Transverse colon (tissue), 4 donors: ENCODE results near the gene SLC25A4. TPM values are rescaled to one million over a fixed set of nuclear protein-coding genes. Genes with fewer than 3 reads are reported as not detected.
A peak's percentile ranks its signal among the peaks of the same experiment; 100 is the strongest.

ENCODE experiments used
- DNase-seq: peaks from one replicate; pipeline ENCODE4 v3.0.0-alpha.2; 2019
- H3K27ac ChIP-seq, 4 donors: fragments of 200-600 bp; sonication (generic); 2 replicates each; pipeline ENCODE4 v1.5.1; 2016 to 2018; ENCODE audit warnings: inconsistent platforms in 4 of 4
- H3K27me3 ChIP-seq: fragments of 200-600 bp; sonication (generic); 2 replicates; pipeline ENCODE4 v1.5.1; 2017; ENCODE audit warnings: inconsistent platforms
- H3K36me3 ChIP-seq, 4 donors: fragments of 200-600 bp; sonication (generic); 2 replicates each; pipeline ENCODE4 v1.5.1; 2017 to 2019; ENCODE audit warnings: inconsistent platforms in 4 of 4
- H3K4me1 ChIP-seq, 4 donors: fragments of 200-600 bp; sonication (generic); 2 replicates each; pipeline ENCODE4 v1.5.1; 2017 to 2020; ENCODE audit warnings: inconsistent platforms in 4 of 4
- H3K4me3 ChIP-seq, 4 donors: fragments of 200-600 bp; sonication (generic); 1 replicate in 1 of 4; 2 replicates in 3 of 4; pipeline versions ENCODE4 v1.5.1 to v1.6.1; 2017 to 2019; ENCODE audit warnings: inconsistent platforms in 4 of 4
- H3K9me3 ChIP-seq, 2 donors: fragments of 200-600 bp; sonication (generic); 2 replicates each; pipeline ENCODE4 v1.5.1; 2017 to 2019; ENCODE audit warnings: inconsistent platforms in 2 of 2
- CTCF ChIP-seq, 5 experiments: fragments of 200-600 bp in 3 of 5; fragments of 450-650 bp in 2 of 5; sonication (generic) in 3 of 5; IDR thresholded peaks; 1 replicate in 2 of 5; 2 replicates in 3 of 5; pipeline ENCODE4 v1.5.1; 2016 to 2017; ENCODE audit warnings: antibody characterized with exemption in 5 of 5, inconsistent platforms in 3 of 5, mild to moderate bottlenecking in 2 of 5, moderate library complexity in 1 of 5
- EP300 ChIP-seq: sonication (generic); formaldehyde crosslinking; IDR thresholded peaks from one replicate; pipeline ENCODE4 v1.6.1; 2017; ENCODE audit warnings: antibody characterized with exemption, low read depth
- POLR2A ChIP-seq: fragments of 450-650 bp; IDR thresholded peaks from one replicate; pipeline ENCODE4 v1.6.1; 2016; ENCODE audit warnings: antibody characterized with exemption, mild to moderate bottlenecking, moderate library complexity
- POLR2AphosphoS5 ChIP-seq, 3 donors: sonication (generic); formaldehyde crosslinking; IDR thresholded peaks; one replicate each; pipeline ENCODE4 v1.6.1; 2016; ENCODE audit warnings: antibody characterized with exemption in 3 of 3
- WGBS, 2 donors: methylation state at CpG; one replicate each; pipeline ENCODE4 v1.1.5; 2018; ENCODE audit warnings: low coverage in 1 of 2; 5-methylcytosine and 5-hydroxymethylcytosine counted together
- in situ Hi-C, 4 donors: fragments of 200-750 bp; cut with MboI; loops; one replicate each; pipeline versions ENCODE4 v1.15.0 to v1.15.1; 2017; ENCODE audit warnings: low sequenced_read_pairs in 3 of 4, low pct_ligation_motif_present in 1 of 4, low pct_unique_long_range_greater_than_20kb in 1 of 4
- intact Hi-C: fragments of 100-400 bp; cut with DNase I; formaldehyde crosslinking; loops from one replicate; pipeline ENCODE4 v1.15.1; 2023; ENCODE audit warnings: low total_unique reads
- total RNA-seq, 4 donors: library from RNA; depleted of rRNA; stranded (reverse); fragments of >200 nt; gene quantifications; one replicate each; pipeline ENCODE4 v1.1.0, GENCODE V29; 2016

Gene SLC25A4
- total RNA-seq, 4 donors from 2014 or later = 20.9 to 57.6 (median 25.8) TPM

- peaks cover 0 to 3% (median 0%) of the 10 kb centered on the region in 4 donors for H3K4me1 ChIP-seq
- TF ChIP-seq CTCF (IDR thresholded peaks at IDR 0.05) (no peak), POLR2AphosphoS5 (IDR thresholded peaks at IDR 0.05) (no peak), EP300 (no peak), POLR2A (no peak)
- no peaks in the 10 kb centered on the region for H3K36me3 ChIP-seq
- no peaks in the 10 kb centered on the region for H3K27me3 ChIP-seq
- in situ Hi-C loops = no loop called here
- no peak for DNase-seq
- no peaks in the 10 kb centered on the region for H3K9me3 ChIP-seq
- WGBS, 2 donors = 63 to 83% methylated on average over 2 of the region's 2 CpGs
- H3K4me3 ChIP-seq = no peak overlapping the region
- H3K27ac ChIP-seq = no peak overlapping the region
- intact Hi-C loops = no loop called here
Measured at GRCh38 chr4:185182239-185182638, 39.2 kb downstream of the SLC25A4 start.

GRCh38 chr4:185183622-185184281 lies 40.7 kb downstream of the SLC25A4 start:
- H3K36me3 ChIP-seq = no peaks in the 10 kb centered on the region
- no peak overlapping the region for H3K27ac ChIP-seq
- no peak overlapping the region for H3K4me3 ChIP-seq
- WGBS, 2 donors = 41 to 45% methylated on average over 5 to 6 of the region's 6 CpGs
- TF ChIP-seq EP300 = no peak
- TF ChIP-seq CTCF (IDR thresholded peaks at IDR 0.05) = peak; percentile 69 to 86 (median 81)
- peak in 2 of 3 donors; percentile 54 to 59 for TF ChIP-seq POLR2AphosphoS5 (IDR thresholded peaks at IDR 0.05)
- in situ Hi-C loops (no loop called here), intact Hi-C loops (no loop called here)
- H3K27me3 ChIP-seq = no peaks in the 10 kb centered on the region
- peaks cover 0 to 3% (median 0%) of the 10 kb centered on the region in 4 donors for H3K4me1 ChIP-seq
- no peaks in the 10 kb centered on the region for H3K9me3 ChIP-seq
- peak; percentile 87 for DNase-seq

- H3K4me3 ChIP-seq = no peak overlapping the region
- WGBS, 2 donors = 53 to 60% methylated on average over 3 of the region's 3 CpGs
- in situ Hi-C loops = no loop called here
- no peak for DNase-seq
- peaks cover 0 to 3% (median 0%) of the 10 kb centered on the region in 4 donors for H3K4me1 ChIP-seq
- intact Hi-C loops = no loop called here
- H3K27me3 ChIP-seq = no peaks in the 10 kb centered on the region
- peaks cover 0 to 11% (median 0%) of the 10 kb centered on the region in 4 donors for H3K36me3 ChIP-seq
- H3K27ac ChIP-seq = no peak overlapping the region
- H3K9me3 ChIP-seq = no peaks in the 10 kb centered on the region
- no peak for TF ChIP-seq POLR2AphosphoS5 (IDR thresholded peaks at IDR 0.05)
- no peak for TF ChIP-seq POLR2A
- no peak for TF ChIP-seq EP300
- no peak for TF ChIP-seq CTCF (IDR thresholded peaks at IDR 0.05)
Measured at GRCh38 chr4:185186769-185187168, 43.7 kb downstream of the SLC25A4 start.

- TF ChIP-seq POLR2AphosphoS5 (IDR thresholded peaks at IDR 0.05) (no peak), POLR2A (no peak), EP300 (no peak), CTCF (IDR thresholded peaks at IDR 0.05) (no peak)
- in situ Hi-C loops = no loop called here
- H3K9me3 ChIP-seq = no peaks in the 10 kb centered on the region
- no peak overlapping the region for H3K27ac ChIP-seq
- intact Hi-C loops = no loop called here
- no peak overlapping the region for H3K4me3 ChIP-seq
- no peaks in the 10 kb centered on the region for H3K27me3 ChIP-seq
- DNase-seq = no peak
- H3K36me3 ChIP-seq = peaks cover 0 to 19% (median 0%) of the 10 kb centered on the region in 4 donors
- WGBS, 2 donors = 70 to 73% methylated on average over 4 of the region's 4 CpGs
- no peaks in the 10 kb centered on the region for H3K4me1 ChIP-seq
Measured at GRCh38 chr4:185189606-185190305, 46.7 kb downstream of the SLC25A4 start.
